MG63 (cell line): ENCODE results near the gene CCDC116. TPM values are rescaled to one million over a fixed set of nuclear protein-coding genes. Genes with fewer than 3 reads are reported as not detected.
"Not testable (repeated sequence)": the region's sequence is repeated elsewhere in the genome, so short reads cannot be mapped to it uniquely, and the experiment has no call there.

Experiments
- DNase-seq: peaks from one replicate; pipeline ENCODE4 v3.0.0-alpha.2; 2020
- H3K27me3 ChIP-seq: fragments of 250-450 bp; sonication (Bioruptor Pico); 2 replicates; pipeline ENCODE4 v1.5.1; 2020; ENCODE audit warnings: mild to moderate bottlenecking, moderate library complexity
- H3K36me3 ChIP-seq: fragments of 250-450 bp; sonication (Bioruptor Pico); 2 replicates; pipeline ENCODE4 v1.5.1; 2020; ENCODE audit warnings: mild to moderate bottlenecking, moderate library complexity
- H3K4me3 ChIP-seq: fragments of 250-450 bp; sonication (Bioruptor Pico); 2 replicates; pipeline ENCODE4 v1.5.1; 2020; ENCODE audit warnings: mild to moderate bottlenecking, moderate library complexity
- H3K9me3 ChIP-seq: fragments of 250-450 bp; sonication (Bioruptor Pico); 2 replicates; pipeline ENCODE4 v1.5.1; 2020; ENCODE audit warnings: mild to moderate bottlenecking, moderate library complexity
- total RNA-seq: library from RNA; depleted of rRNA; stranded (reverse); fragments of >200 nt; shearing (Covaris generic); gene quantifications from 2 replicates; pipeline ENCODE4 v1.2.3, GENCODE V29; 2014; ENCODE audit warnings: low replicate concordance

CCDC116 gene
- total RNA-seq, 1 experiment from 2014 or later = not detected

GRCh38 chr22:21640810-21641209 is 8.2 kb downstream of the CCDC116 start:
- DNase-seq = no peak
- no peak overlapping the region for H3K4me3 ChIP-seq
- H3K36me3 ChIP-seq = 0 out of 2 replicates have a peak, but pooled peaks cover 4% of the 10 kb centered on the region
- no peaks in the 10 kb centered on the region for H3K9me3 ChIP-seq
- H3K27me3 ChIP-seq = no peaks in the 10 kb centered on the region

- peak overlapping the region; percentile 88 for H3K4me3 ChIP-seq
- no peaks in the 10 kb centered on the region for H3K9me3 ChIP-seq
- H3K36me3 ChIP-seq = peaks cover 5% of the 10 kb centered on the region; the same call in 1 of the 2 replicates
- no peaks in the 10 kb centered on the region for H3K27me3 ChIP-seq
- peak; percentile 55 for DNase-seq
Observed at GRCh38 chr22:21641417-21641788, 8.8 kb downstream of the CCDC116 start.

- H3K4me3 ChIP-seq = peak within 1 kb of the TSS; percentile 88
Observed at GRCh38 chr22:21641789-21642583, 9.4 kb downstream of the CCDC116 start, which contains the start of gene SDF2L1. TSS of gene SDF2L1 (plus strand) at chr22:21642302. CDS start at chr22:21642337, 35 bp downstream.

GRCh38 chr22:21642584-21643448 is 10.3 kb downstream of the CCDC116 start:
- Histone ChIP-seq H3K36me3 (peaks cover 8% of the 10 kb centered on the region; the same call in 1 of the 2 replicates), H3K27me3 (no peaks in the 10 kb centered on the region), H3K4me3 (peak overlapping the region; percentile 88), H3K9me3 (no peaks in the 10 kb centered on the region)
- DNase-seq = peak; percentile 51

More at GRCh38 chr22:21641789-21642583, 9.4 kb downstream of the CCDC116 start, which contains the start of gene SDF2L1:
- Histone ChIP-seq H3K27me3 (no peaks in the 10 kb centered on the region), H3K9me3 (no peaks in the 10 kb centered on the region), H3K36me3 (peaks cover 8% of the 10 kb centered on the region; the same call in 1 of the 2 replicates)
- peak; percentile 98 for DNase-seq

GRCh38 chr22:21643533-21644357 is 11.2 kb downstream of the CCDC116 start:
- Histone ChIP-seq H3K4me3 (peak overlapping the region; percentile 88), H3K36me3 (peaks cover 10% of the 10 kb centered on the region; the same call in 1 of the 2 replicates)
- no peak for DNase-seq

GRCh38 chr22:21645513-21645912 is 13.0 kb downstream of the CCDC116 start:
- DNase-seq, H3K9me3 ChIP-seq, H3K27me3 ChIP-seq, H3K4me3 ChIP-seq: not testable (repeated sequence)
- peaks cover 14% of the 10 kb centered on the region; the same call in 1 of the 2 replicates for H3K36me3 ChIP-seq

More at GRCh38 chr22:21643533-21644357, 11.2 kb downstream of the CCDC116 start:
- Histone ChIP-seq H3K27me3 (no peaks in the 10 kb centered on the region), H3K9me3 (no peaks in the 10 kb centered on the region)

GRCh38 chr22:21646608-21647590 is 14.3 kb downstream of the CCDC116 start:
- Histone ChIP-seq H3K27me3 (no peaks in the 10 kb centered on the region), H3K4me3 (no peak overlapping the region), H3K9me3 (no peaks in the 10 kb centered on the region), H3K36me3 (peaks cover 14% of the 10 kb centered on the region; the same call in 1 of the 2 replicates)
- DNase-seq = peak; percentile 50

- Histone ChIP-seq H3K36me3 (peaks cover 13% of the 10 kb centered on the region; the same call in 1 of the 2 replicates), H3K4me3 (no peak overlapping the region), H3K9me3 (no peaks in the 10 kb centered on the region), H3K27me3 (no peaks in the 10 kb centered on the region)
- DNase-seq = no peak
Observed at GRCh38 chr22:21650280-21650679, 17.7 kb downstream of the CCDC116 start.

GRCh38 chr22:21650823-21651520 is 18.4 kb downstream of the CCDC116 start:
- Histone ChIP-seq H3K36me3 (peaks cover 13% of the 10 kb centered on the region; the same call in 1 of the 2 replicates), H3K9me3 (no peaks in the 10 kb centered on the region), H3K27me3 (no peaks in the 10 kb centered on the region), H3K4me3 (peak overlapping the region; percentile 87)
- no peak for DNase-seq

- no peaks in the 10 kb centered on the region for H3K9me3 ChIP-seq
- H3K36me3 ChIP-seq = peaks cover 10% of the 10 kb centered on the region; the same call in 1 of the 2 replicates
- no peaks in the 10 kb centered on the region for H3K27me3 ChIP-seq
- no peak for DNase-seq
- H3K4me3 ChIP-seq = peak overlapping the region; percentile 87
Observed at GRCh38 chr22:21651521-21652009, 19.0 kb downstream of the CCDC116 start.

GRCh38 chr22:21652010-21652546 is 19.5 kb downstream of the CCDC116 start:
- H3K36me3 ChIP-seq = peaks cover 9% of the 10 kb centered on the region; the same call in 1 of the 2 replicates
- H3K9me3 ChIP-seq = no peaks in the 10 kb centered on the region

GRCh38 chr22:21652547-21653545 is 20.3 kb downstream of the CCDC116 start:
- no peak for DNase-seq
- H3K9me3 ChIP-seq = no peaks in the 10 kb centered on the region
- no peaks in the 10 kb centered on the region for H3K27me3 ChIP-seq

More at GRCh38 chr22:21652010-21652546, 19.5 kb downstream of the CCDC116 start:
- Histone ChIP-seq H3K27me3 (no peaks in the 10 kb centered on the region), H3K4me3 (peak overlapping the region; percentile 87)
- DNase-seq = peak; percentile 90

GRCh38 chr22:21657020-21657359 is 24.4 kb downstream of the CCDC116 start:
- DNase-seq = no peak
- H3K36me3 ChIP-seq = 0 out of 2 replicates have a peak, but pooled peaks cover 3% of the 10 kb centered on the region
- H3K9me3 ChIP-seq = no peaks in the 10 kb centered on the region
- H3K4me3 ChIP-seq = peak overlapping the region; percentile 30
- H3K27me3 ChIP-seq = no peaks in the 10 kb centered on the region

More at GRCh38 chr22:21652547-21653545, 20.3 kb downstream of the CCDC116 start:
- Histone ChIP-seq H3K4me3 (peak overlapping the region; percentile 87), H3K36me3 (peaks cover 9% of the 10 kb centered on the region; the same call in 1 of the 2 replicates)
